ENCODE data around the gene ATP5F1E.

- TF ChIP-seq EZH2phosphoT487 (IDR thresholded peaks at IDR 0.05; ENCODE audit: borderline replicate concordance) (no peak), CTCF (conservative IDR thresholded peaks at IDR 0.05; ENCODE audit: low read length) (no peak)
These were observed 42.9 kb downstream of the ATP5F1E start for GRCh38 chr20:58989196-58989595.
